Measurements from ENCODE around the gene AASDHPPT.

Gene AASDHPPT

DNA sequence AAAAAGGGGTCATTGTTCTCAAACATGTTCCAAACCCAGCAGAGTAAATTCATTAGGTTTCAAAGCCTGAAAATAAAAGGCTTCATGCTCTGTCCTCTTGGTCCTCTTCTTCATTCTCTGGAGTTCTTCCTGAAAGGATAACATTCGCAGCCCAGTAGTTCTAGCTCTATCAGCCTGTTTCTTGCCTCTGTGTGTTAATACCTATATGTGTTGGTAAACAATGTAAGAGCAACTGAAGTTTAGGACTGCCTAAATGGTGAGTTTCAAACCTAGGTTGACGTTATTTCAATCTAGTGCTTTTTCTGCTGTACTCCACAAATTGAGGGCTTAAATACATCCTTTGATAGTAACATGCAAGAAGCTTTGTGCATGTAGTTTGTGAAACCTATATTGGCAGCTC is 9.4 kb downstream of the AASDHPPT start:
- no peak for DNase-seq

DNA sequence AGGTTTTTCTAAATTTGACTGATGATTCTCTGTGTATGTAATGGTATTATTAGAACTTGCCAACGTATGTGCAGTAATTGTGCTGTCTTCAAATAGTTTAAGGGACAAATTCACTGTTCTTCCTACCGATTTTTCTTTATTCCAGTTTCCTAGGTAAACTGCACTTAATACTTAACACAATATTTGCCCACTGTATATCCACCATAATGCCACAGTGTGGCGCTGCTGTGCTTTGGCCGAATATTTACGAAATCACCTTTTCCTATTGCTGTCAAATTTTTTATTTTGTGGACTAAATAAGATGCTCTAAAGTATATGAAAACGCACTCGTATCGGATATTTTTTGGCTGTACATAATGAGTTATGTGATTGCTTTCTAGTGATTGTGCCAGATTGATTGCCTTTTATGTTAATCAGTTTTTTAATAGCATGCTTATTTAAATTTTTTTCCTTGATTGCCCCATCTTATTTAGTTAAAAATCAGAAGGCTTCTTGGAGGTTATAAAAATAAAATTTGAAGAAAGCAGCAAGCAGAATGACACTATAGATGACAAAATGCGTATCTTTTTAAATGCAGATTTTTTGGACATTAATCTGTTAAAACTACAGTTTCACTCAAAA is 10.5 kb downstream of the AASDHPPT start:
- DNase-seq: no peak

DNA sequence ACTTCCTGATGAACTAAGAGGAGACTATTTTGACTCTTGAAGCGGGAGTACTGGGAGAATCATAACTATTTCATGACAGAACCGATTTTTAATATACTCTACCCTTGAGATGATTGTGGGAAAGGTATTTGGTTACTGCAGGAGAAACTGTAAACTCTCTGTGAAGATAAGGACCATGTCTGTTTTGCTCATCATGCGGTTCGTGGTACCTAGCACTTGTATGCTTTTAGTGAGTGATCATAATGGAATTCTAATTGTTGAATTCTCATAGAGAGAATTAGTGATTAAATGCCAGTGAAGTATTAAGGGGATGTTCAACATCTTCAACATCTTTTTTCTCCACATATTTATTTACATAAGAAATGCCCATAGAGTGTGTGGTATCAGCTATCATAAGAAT is 11.4 kb downstream of the AASDHPPT start:
- no peak for DNase-seq

DNA sequence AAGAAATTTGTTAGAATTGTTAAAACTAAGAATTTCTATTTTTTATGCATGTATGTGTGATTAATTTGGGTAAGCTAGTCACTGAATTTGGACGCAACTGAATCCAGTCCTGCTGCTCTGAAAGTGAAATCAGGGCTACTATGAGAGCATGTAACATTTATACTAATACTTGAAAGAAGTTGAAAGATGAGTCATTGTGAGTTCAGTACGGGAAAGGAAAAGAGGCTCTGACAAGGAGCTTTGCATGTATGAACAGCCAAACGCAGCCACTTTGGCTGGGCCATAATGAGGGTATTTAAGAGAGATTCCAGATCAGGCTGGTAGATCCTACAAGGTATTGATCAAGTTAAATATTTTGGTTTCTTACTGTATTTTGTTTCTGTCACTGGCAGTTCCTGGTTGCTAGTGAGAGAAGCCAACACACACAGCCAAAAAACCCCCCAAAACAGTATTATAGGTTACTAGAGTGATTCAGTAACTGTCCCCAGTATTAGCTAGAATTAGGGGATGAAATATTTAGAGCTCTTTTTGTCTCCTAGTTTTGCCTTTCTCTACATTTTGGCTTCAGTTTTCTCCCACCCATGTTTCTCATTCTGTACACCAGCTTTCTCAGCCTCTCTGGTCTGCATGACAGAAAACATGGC is 14.1 kb downstream of the AASDHPPT start:
- no peak for DNase-seq

DNA sequence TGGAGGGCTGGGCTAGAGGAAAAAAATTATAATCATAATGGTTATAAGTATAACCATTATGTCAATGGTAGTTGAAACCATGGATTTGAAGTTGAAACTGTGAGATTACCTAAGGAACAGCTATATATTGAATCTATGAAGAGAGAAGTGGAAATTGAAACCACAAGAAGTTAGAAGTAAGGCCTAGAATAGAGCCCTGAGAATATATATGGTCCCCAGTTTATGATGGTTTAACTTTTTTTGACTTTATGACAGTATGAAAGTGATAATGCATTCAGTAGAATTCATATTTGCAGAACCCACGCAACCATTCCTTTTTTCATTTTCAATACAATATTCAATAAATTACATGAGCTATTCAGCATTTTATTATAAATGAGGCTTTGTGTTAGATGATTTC is 15.0 kb downstream of the AASDHPPT start:
- no peak for DNase-seq

DNA sequence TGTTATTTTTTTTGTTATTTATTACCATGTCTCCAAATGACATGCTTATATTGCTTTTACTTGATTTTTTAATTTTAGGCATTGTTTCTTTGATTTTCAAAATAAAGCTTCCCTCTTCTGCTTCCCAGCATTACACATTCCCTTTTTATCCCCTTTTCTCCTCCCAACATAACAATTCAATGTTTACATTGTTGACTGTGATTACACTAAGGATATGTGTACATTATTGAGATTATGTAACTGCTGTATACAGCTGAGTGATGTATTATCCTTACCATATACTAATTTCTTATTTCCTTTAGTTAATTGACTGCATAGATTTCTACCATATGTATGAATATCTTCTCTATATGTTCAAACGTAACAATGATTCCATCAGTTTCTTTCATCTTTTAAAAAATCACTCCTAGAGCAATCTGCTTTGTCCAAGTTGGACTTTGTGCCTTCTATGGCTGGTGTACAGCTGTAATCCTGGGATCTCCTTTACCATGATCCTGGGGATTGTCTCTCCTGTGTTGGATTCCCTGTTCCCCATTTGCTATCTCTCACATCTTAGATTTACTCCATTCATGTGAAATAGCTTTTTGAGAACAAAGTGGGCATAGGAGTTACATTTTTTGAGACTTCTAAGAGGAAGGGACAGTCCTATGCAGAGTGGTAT is 21.6 kb downstream of the AASDHPPT start:
- no peak for DNase-seq

- DNase-seq: no peak
Measured at GRCh38 chr11:106101370-106101769, 23.9 kb downstream of the AASDHPPT start.

DNA sequence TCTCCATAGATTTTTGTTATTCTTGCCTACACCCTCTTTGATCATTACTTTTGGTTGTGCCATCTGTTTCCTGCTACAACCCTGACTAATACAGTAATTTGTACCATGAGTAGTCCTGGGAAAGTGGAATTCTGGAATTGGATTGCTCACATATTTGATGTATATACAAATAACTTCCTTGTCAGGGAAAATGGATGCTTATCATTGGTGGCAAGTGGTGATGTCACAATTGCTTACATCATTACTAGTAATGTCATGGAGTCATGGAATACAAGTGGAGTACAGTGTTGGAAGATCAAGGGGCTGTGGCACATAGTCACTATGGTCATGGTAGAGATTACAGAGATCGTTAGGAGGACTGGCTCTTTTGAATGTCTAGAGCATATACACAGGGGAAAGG is 24.4 kb downstream of the AASDHPPT start:
- DNase-seq: no peak

DNA sequence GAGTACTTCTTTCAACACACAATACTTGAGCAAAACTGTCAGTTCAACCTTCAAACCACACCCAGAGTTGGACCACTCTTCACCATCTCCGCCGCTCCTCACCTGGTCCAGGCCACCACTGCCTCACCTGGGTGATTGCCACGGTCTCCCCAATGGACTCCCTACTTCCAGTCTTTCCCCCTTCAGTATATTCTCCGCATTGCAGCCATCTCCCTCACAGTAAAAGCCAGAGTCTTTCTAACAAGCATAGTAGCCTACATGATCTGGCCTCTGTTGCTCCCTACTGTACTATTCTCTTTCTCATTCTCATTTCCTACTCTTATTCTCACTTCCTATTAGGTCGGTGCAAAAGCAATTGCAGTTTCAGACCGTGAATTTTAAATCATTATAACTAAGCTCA is 28.5 kb downstream of the AASDHPPT start:
- no peak for DNase-seq

DNA sequence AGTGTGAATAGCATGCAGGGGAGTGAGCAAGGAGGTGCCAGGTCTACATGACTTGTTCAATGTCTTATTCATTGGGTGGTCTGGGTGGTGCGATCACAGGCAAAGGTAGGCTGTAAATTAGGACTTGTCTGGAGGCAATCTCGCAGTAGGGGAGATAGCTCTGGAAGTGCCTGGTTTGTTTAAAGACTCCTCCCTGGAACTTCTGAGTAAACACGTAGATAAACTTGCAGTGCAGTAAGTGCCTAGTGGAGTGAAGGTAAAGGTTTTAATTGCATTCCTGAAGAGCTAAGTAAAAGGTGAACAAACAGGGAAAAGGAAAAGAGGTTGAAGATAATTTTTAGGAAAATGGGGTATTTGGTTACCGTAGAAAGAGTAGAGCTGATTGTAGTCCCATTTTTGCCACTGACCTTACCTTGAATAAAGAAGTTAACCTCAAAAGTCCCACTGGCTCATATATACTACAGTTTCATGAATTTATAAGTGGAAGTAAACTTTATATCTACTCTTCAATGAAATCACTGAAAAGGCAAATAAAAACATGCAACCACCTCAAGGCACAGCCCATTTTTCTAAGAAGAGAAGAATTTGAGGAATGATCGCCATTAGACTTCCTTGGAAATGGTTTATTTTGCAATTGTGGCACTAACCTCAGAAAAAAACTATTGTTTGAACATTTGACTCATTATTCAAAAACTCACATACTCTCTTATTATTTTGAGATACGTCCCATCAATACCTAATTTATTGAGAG is 44.3 kb downstream of the AASDHPPT start:
- DNase-seq: no peak

GRCh38 chr11:106127604-106128003 is 50.1 kb downstream of the AASDHPPT start:
- no peak for DNase-seq

DNA sequence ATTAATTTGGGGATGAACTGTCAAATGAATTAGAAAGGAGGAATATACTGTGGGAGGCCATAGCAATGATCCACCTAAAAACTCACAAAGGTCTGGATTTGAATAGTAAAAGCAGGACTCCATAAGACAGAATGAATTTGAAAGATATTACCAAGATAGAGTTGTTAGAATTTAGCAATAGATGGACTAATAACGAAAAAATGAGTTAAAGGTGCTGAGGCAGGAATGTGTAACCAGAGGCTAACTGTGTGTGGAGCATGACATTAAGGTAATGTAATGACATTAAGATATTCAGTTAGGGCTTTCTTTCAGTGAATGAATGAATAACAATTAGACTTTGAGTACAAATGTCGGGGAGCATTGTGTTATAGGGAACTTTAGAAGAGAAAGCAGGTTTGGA is 51.3 kb downstream of the AASDHPPT start:
- DNase-seq: no peak

DNA sequence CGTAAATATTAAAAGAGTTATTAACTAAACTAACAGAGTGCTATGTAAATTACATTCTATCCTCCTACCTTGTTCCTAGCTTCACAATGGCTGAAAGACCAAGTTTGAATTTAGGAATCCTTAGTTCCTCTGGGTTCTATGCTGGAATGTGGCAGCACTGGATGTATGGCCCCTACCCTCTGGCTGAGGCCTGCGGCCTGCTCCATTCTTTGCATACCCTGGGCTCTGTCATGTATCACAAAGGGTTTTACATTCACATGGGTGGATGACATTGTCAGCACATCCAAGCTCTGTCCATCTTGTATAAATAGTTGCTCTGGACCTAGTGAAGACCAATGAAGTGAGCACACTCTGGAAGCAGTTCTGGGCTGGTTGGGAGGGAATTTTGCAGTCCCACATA is 54.5 kb downstream of the AASDHPPT start:
- no peak for DNase-seq

GRCh38 chr11:106132582-106133354 is 55.3 kb downstream of the AASDHPPT start:
- DNase-seq: no peak

GRCh38 chr11:106133529-106133928 is 56.1 kb downstream of the AASDHPPT start:
- DNase-seq: no peak

DNA sequence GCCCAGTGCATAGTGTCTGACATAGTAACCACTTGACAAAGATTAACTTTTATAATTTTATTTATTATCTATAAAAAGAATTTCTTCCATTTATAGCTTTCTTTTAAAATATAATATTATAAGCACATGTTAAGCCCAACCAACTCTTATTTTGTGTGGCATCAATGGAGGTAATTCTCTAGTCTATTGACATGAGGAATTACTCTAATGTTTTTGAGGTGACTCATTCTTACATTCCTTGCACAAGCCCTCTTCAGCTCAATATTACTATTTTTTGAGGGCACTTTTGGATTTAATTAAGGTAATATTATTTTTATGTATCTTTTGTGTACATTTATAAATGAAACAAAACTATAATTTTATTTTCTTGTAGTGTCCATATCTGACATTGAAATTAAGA is 59.6 kb downstream of the AASDHPPT start:
- no peak for DNase-seq

DNA sequence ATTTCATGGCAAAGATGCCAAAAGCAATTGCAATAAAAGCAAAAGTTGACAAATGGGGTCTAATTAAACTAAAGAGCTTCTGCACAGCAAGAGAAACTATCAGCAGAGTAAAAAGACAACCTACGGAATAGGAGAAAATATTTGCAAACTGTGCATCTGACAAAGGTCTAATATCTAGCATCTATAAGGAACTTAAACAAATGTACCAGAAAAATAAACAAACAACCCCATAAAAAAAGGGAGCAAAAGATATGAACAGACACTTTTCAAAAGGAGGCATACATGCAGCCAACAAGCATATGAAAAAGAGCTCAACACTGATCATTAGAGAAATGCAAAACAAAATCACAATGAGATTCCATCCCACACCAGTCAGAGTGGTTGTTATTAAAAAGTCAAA is 60.3 kb downstream of the AASDHPPT start:
- no peak for DNase-seq
